Measurements from ENCODE around the gene DNMT3A.

DNMT3A gene

GRCh38 chr2:25252291-25253152, 89.2 kb downstream of the DNMT3A start:
- DNase-seq: peak; percentile 67

GRCh38 chr2:25251422-25252273, 90.1 kb downstream of the DNMT3A start:
- DNase-seq: peak; percentile 74

- no peak for DNase-seq
Measured at GRCh38 chr2:25251071-25251421, 90.7 kb downstream of the DNMT3A start.

- no peak for DNase-seq
Measured at GRCh38 chr2:25250331-25251070, 91.2 kb downstream of the DNMT3A start.

- no peak for DNase-seq
Measured at GRCh38 chr2:25249785-25250184, 91.9 kb downstream of the DNMT3A start.

GRCh38 chr2:25247792-25248512, 93.8 kb downstream of the DNMT3A start:
- no peak for DNase-seq

GRCh38 chr2:25246558-25247290, 95.0 kb downstream of the DNMT3A start:
- no peak for DNase-seq

GRCh38 chr2:25246001-25246400, 95.7 kb downstream of the DNMT3A start:
- DNase-seq: no peak

- DNase-seq: no peak
Measured at GRCh38 chr2:25245141-25245540, 96.6 kb downstream of the DNMT3A start.

GRCh38 chr2:25243995-25244394, 97.7 kb downstream of the DNMT3A start:
- DNase-seq: no peak

GRCh38 chr2:25241452-25241851, 100.3 kb downstream of the DNMT3A start:
- no peak for DNase-seq

GRCh38 chr2:25240636-25241035, 101.1 kb downstream of the DNMT3A start:
- no peak for DNase-seq

- no peak for DNase-seq
Measured at GRCh38 chr2:25238920-25239319, 102.8 kb downstream of the DNMT3A start.

- DNase-seq: no peak
Measured at GRCh38 chr2:25237764-25238163, 104.0 kb downstream of the DNMT3A start.

- DNase-seq: no peak
Measured at GRCh38 chr2:25236736-25237135, 105.0 kb downstream of the DNMT3A start.

- DNase-seq: no peak
Measured at GRCh38 chr2:25234738-25235137, 107.0 kb downstream of the DNMT3A start.

GRCh38 chr2:25233916-25234605, 107.7 kb downstream of the DNMT3A start:
- DNase-seq: no peak

GRCh38 chr2:25232248-25232825, 109.4 kb downstream of the DNMT3A start:
- DNase-seq: no peak

GRCh38 chr2:25230948-25231311, 110.8 kb downstream of the DNMT3A start:
- no peak for DNase-seq

- DNase-seq: no peak
Measured at GRCh38 chr2:25230198-25230947, 111.4 kb downstream of the DNMT3A start.

Data from RPMI8226 (cell line).